Amygdala (tissue), 56 donors: Measurements from ENCODE around the gene C3orf52.
A peak's percentile ranks its signal among the peaks of the same experiment; 100 is the strongest.

Experiments
- DNase-seq, 56 donors: peaks; one replicate each; lab custom pipeline; 2025; lab: John Stamatoyannopoulos, UW

The C3orf52 gene

DNA sequence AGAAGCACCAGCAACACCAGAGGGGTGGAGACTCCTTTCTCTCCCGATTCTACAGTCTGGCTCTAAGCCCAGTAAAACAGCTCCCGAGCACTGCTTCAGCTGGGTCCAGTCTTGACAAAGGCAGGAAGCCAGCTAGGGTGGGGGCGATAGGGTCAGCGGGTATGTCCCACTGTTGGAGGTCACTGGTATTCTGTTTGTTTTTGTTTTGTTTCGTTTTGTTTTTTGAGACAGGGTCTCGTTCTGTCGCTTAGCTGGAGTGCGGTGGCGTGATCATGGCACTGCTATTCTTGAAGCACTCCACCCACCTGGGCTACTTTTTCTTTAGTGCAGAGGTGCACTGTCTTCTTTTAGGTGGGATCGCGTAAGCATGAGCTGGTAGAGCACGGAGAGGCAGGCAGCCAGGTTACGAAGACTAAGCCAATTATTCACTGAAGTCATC, 30.6 kb downstream of the C3orf52 start:
- DNase-seq: no peak

DNA sequence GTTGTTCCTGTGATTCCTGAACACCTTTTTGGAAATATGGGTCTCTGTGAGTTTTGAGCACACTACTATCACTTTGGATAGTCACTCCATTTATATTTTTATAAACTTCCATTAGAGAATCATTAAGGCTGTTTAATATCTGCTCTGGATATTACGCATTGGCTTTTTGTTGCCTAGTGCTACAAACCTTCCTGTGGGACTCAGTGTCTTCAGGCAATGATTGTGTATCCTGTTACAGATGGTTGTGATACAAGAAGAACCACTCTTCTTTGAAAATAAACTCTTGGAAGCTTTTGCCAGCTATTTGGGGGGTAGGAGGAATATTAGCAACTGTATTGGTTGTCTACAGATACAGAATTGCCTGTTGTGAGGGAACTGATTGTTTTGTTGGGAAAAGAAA, 31.2 kb downstream of the C3orf52 start:
- no peak for DNase-seq

DNA sequence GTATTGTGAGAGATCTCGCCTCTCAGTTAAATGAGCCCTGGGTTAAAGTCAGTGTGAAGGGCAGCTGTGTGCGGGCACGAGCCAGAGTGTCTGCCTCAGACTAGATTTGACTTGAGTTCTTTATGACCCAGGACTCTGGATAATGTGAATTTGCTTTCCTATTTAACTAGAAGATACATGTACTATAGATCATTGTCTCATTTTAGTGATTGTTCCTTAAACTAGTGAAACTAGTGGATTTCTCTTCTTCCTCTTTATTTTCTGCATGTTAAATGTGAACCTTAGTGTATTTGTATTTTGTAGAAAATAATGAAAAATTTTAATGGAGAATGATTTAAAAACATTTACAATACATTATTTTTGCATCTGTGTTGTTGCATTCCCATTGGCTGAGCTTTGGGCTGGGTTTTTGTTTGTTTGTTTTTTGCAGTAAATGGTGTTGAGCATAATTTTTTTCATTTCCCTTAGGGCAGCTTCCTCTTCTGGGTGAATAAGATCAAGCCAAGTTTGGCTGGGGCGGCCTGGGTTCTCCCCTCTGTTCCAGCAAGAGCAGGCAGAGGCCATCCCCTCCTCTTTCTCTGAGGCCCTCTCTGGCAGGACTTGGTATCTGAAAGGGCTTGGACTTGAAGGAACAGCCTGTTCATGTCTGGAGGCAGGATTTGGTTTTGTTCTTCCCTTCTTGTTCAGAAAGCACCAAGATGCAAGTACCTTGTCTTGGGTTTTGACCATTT, 31.8 kb downstream of the C3orf52 start:
- peak in 20 of 56 donors; percentile 0 to 55 (median 8) for DNase-seq

DNA sequence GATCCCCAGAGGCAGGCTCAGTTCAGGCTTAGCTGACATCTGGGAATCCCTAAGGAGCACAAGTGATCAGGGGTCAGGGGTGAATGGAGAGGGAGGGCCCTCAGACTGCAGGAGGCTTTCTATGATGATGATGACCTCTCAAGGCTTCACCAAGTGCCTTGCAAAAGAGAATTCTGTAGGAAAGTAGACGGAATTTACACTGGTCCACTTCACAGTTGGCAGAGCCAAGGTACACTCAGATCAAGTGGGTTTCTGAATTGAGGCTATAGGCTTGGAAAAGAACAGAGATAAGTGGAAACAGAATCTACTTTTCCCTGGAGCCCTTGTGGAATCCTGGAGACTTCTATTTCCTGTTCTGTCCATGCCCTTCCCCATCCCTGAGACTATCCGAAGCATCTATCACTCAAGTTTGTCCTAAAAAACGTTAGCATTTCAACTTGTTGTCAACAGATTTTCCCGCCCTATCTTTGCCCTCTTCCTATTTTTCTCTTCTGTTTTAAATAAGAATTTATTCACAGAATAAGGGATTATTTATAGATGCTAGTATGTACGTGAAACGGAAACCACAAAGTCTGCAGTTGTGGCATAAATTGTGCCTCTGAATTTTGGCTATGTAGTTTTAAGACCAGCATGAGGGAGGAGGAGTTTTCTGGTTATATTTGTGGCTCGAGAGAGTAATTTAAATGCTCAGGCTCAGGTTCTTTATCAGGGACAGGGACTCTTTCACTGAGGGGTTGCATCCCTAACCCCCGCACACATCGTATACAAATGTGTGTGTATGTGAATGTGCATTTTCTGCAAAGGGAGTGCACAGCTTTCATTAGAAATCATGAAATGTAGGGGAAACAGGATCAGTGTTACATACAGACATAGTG, 34.0 kb downstream of the C3orf52 start:
- no peak for DNase-seq

DNA sequence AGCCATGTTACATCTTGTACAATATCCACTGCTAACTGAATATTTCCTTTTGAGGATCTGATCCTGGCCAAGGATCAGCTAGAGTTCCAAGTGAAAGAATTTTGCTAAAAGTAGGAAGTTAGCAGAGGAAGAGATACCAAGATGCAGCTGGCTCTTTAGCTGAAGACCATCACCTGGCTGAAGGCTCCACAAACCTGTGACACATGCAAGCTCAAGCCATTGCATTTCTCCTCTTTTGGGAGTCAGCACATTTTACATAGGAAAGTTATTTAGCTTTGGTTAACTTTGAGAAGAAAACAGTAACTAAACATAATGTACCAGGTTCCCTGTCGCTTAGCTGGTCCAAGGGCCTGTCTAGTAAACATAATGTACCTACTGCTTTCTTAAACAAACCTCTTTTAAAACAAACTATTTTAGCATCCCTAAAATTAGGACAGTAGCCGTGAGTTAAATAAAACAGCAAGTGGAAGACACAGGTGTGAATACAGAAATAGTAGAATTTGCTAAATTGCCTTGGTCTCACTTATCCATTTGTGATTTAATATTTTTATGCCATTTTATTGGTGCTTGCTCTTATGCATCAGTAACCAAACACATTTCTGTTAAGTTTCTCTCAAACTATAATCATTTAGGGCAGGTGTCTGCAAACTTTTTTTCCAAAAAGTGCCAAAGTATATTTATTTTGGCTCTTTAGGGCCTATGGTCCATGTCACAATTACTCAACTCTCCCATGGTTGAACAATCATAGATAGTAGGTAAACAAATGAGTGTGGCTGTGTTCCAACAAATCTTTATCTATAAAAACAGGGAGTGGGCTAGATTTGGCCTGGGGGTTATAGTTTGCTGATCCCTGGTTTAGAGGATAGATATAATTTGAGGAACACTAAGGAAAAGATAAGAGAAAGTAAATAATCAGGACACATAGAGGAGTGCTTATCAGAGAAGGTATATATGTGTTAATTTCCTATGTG, 35.7 kb downstream of the C3orf52 start:
- DNase-seq: no peak

DNA sequence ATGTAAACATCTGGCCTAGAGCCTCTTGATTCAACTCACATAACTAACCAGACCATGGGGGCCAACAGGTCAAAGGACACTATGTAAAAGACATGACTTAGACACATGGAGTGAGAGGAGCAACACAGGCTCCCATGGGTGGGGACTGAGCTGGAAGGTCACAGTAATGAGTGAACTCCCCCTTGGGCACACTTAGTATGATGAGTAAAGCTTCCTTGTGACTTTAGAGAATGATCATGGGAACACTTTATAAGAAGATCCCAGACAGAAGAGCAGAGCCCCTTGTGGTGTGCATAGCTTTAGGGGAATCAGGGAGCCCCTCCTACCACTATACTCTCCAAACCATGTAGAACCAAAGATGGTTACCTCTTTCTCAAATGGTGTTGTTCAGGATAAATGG, 36.7 kb downstream of the C3orf52 start:
- no peak for DNase-seq

DNA sequence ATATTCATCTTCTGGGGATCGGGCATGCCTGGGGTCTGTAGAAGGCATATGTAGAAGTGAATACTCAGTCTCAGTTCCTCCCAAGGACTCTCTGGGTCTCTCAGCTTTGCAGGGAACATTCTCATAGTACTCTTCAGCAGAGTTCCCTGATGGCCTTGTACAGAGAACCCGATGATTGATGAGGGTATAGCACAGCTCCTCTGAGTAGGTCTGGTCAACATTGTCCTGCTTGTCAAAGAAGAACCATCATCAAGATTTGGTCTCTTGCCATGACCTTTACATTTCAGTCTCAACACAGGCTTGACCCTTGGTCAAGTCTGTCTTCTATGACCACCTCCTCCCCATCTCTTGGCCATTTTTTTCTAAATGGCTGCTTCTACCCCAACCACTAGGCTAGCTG, 37.4 kb downstream of the C3orf52 start:
- no peak for DNase-seq

DNA sequence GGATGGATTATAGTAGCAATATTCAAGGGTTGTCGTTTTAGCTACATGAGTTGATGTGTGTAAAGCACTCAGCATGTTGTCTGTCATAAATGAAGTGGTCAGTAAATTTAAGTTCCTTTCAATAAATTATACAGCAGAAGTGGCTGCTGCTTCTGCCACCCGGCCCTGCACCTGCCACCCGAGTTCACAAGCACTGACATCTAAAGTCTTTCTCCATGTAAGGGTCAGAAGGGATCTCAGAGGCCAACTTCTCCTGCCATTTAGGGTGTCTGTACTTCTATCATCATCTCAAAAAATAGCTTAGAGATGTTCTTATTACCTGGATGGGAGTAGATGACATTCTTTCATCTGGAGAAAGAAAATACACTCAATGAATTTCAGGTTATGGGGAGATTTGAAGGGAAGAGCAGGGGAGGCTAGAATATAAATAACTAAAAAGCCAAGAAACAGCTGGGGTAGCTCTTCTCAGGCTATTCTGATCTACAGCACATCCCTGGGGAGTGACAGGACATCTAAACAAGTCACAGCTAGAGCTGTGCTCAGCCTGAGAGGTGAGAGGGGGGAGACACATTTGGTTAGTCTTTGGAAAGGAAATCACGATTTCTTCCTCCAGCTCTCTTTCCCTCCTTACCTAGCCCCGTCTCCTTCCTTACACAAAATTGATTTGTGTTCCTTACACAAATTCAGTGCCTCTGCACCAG, 38.9 kb downstream of the C3orf52 start:
- no peak for DNase-seq

DNA sequence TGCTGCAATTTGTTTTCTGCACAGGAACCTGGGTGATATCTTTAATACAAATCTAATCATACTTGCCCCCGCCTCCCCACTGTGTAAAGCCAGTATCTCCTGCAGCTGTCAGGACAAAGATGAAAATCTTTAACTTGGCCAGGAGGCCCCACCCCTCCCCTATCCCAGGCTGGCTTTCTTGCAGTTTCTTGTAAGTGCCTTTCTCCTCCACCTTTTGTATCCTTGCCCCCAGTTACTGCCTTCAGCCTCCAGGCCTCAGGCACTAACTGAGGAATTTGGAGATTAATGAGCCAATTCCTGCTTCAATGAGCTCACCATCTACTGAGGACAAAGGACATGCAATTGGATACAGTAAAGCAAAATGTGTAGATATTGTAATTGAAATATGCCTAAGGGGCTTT, 40.3 kb downstream of the C3orf52 start:
- no peak for DNase-seq

DNA sequence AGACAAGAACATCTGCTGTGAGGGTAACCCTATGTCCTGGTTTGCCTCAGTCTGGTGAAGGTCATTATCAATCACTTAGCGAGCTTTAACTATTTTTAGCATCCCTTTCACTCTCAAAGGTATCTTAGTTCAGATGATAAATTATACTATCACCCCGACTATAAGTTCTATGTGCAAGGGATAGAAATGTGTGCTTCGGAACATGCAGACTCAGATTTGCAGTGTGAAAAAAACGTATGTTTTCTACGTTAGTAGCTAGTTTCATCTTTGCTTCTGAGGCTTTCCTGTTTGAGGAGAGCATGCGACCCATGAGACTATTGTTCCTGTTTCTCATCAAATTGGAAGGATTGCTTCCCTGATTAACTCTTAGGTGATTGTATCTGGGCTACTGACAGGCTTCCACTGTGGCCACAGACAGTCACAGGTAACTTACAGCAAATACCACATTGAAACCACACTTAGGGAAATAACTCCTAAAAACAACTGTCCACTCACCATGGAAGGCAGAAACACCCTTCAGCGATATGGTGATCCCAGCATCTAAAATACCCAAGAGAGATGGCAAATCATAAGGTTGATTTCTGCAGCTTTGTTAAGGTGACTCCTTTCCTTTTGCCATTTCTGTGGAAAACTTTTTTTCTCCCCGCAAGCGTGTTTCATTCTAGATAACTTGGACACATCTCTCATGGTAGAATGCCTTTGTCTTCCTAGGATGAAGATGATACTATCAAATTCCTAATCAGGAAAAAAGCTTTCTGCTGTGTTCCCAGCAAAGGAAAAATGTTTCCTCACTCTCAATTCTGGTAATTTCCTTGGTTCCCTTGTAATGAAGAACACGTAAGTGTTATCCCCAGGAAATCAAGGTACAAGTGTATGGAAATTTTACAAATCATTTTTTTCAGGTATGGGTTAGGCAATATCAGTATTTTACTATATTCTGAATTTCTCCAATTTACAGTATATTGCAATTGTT, 41.6 kb downstream of the C3orf52 start:
- DNase-seq: no peak

DNA sequence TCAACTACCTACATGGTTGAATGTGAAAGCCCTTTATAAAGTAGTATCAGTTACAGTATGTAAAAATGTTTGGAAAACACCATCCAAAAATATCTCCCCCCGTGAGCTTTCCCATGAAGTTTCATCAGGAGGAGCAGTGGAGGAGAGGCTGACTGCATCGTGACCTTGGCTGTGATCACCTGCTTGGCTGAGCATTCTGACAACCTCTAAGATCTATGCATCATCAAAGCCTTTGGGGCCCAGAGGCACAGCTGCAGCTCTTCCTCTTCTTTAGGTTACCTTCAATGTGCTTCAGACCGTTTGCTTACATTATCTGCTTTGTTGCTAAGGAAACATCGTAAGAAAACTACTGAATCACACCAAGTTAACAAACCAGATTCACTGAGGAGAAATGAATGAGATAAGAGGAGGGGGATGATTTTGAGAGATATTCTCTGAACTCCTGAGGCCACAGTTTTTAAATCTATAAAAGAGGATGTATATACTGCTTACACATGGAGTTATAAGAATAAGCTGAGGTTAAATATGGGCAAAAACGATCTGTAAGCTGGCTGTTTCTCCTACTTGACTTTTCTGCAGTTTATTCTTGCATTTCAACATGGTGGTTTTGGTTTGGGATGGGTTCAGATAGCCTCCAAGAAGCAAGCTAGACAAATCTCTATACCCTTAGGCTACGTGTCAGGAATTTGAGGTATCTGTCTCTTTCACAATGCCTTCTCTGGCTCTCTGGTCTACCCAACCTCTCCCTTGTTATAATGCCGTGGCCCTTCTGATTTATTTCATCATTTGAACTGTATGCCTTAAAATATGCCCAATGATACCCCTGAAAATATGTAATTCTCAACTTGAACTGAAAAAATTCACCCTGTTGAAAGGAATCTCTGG, 42.9 kb downstream of the C3orf52 start:
- no peak for DNase-seq

DNA sequence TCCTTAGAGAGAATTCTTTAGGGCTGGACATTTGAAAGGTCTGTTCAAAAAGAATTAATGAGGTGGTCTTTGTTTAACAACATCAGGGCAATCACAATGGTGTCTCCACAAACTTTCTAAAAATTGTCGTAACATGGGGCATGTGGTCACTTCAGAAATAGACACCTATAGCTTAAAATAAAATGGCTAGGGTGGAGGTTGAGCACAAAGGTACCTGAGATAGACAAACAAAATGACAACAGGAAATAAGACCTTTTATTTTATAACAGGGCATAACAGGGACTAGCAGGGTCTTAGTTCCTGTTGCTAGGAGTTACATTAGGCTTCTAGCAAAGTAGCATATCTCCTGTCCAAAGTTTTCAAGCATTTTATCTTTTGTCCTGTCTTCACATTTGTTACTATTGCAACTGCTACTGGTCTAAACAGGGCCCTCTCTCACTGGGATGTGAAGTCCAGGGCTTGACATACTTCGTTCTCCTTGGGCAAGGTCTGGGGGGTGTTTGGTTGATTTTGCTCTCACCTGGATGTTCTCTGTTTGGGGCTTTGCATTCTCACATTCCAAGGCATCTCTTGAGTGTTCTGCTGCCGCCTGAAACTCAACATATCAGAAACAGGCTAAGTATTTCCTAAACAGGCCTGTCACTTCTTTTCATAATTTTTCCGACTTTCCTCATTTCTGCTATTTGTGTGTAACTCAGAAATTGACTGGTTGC, 43.9 kb downstream of the C3orf52 start:
- DNase-seq: no peak

DNA sequence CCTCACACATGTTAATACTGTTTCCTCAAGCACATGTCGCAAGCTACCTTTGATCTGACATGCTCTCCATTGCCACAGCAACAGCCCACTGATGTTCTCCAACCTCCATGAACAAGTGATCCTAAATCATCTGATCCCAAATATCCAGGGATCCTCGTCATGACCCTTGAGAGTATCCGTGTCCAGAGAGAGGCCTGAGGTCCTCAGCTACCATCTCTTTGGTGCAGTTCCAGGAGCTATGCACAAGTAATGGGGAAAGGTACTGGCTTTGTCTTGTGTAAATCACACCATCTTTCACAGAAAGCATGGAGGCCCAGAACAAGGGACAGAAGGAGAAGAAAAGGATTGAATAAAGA, 44.4 kb downstream of the C3orf52 start:
- no peak for DNase-seq

DNA sequence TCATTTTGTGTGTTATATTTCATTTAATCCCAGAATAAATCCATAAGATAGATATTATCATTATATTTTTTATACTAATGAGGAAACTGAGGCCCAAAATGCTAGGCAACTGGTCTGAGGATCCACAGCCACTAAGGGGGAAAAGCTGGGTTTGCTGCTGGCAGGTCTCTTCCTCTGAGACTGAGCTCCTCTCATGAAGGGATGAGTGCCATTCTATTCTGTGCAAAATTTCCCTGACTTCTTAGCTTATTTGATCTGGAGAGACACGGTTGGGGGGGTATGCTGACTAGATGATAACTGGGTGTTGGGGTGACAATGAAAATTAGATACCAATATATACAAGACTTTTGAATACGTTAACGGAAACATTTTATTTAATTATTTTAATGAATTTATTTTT, 44.9 kb downstream of the C3orf52 start:
- no peak for DNase-seq

DNA sequence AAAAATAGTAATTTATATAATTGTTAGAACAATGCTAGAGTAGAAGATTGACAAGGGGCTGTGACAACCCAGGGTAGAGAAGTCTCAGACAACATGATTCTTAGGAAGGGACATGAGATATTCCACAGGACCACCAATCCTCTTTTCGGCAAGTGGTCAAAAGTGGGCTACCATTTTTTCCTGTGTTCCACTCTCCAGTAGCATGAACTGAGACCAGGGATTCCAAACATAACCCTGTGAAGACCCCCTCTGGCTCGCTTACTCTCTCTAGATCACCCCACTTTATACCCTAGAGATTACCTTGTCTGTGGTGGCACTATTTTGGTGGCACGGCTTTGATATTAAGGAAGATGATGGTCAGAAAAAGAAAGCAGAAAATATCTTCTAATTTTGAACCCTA, 45.9 kb downstream of the C3orf52 start:
- DNase-seq: no peak

DNA sequence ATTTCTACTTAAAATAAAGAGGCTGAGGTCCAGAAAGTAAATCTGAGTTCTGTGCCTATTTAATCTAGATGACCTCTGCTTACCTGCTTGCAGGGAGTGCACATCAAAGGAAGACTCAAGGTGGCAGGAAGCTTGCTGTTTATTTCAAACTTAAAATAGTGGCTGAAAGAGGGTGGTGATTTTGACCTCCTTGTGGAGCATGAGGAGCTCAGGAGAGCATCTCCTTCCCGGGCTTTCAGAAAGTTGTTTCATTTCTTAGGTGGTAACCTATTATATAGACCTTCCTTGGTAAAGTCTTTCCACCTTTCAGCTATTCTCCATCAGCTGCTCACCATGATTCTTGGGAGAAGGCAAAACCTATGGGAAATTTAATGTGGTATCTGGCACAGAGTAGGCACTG, 46.4 kb downstream of the C3orf52 start:
- no peak for DNase-seq

DNA sequence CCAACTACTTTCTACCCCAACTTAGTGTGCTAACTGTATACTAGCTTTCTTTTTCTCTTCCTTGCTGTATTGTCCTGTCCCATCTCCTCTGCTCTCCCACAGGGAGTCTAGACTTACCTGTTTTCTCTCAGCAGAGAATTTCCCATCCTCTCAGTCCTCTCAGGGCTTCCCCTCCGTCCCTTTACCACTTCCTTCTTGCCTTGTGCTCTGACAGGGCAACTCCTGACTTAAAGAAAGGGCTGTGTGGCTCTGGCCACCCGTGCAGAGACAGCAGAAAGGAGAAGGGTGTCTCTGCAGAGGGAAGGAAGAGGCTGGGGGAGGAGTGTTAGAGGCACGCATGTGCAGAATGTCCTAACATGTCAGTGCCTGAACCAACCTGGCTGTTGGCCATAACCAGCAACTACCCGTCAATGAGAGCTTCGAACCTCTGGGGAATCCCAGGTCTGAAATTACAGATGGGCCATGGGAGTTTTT, 46.8 kb downstream of the C3orf52 start, which contains the start of gene GCSAM:
TSS of gene GCSAM (minus strand) at position 274 of the 474 bp plus-strand sequence. CDS start at position 146, 128 bp downstream.
- DNase-seq: peak in 29 of 56 donors; percentile 7 to 70 (median 19)
